ENCODE data around the gene KHSRP. TPM values are rescaled to one million over a fixed set of nuclear protein-coding genes. Genes with fewer than 3 reads are reported as not detected.

The KHSRP gene
- total RNA-seq, 1 donor from 2014 or later: 175 TPM

GRCh38 chr19:6424939-6425731 lies 524 bp upstream of the KHSRP start:
- no peaks in the 10 kb centered on the region for H3K36me3 ChIP-seq (ENCODE audit: control insufficient read depth, insufficient read depth, low read length)
- peaks cover 5% of the 10 kb centered on the region for H3K27me3 ChIP-seq (ENCODE audit: control insufficient read depth, insufficient read depth, low read length)
- TF ChIP-seq, protein P1, sequence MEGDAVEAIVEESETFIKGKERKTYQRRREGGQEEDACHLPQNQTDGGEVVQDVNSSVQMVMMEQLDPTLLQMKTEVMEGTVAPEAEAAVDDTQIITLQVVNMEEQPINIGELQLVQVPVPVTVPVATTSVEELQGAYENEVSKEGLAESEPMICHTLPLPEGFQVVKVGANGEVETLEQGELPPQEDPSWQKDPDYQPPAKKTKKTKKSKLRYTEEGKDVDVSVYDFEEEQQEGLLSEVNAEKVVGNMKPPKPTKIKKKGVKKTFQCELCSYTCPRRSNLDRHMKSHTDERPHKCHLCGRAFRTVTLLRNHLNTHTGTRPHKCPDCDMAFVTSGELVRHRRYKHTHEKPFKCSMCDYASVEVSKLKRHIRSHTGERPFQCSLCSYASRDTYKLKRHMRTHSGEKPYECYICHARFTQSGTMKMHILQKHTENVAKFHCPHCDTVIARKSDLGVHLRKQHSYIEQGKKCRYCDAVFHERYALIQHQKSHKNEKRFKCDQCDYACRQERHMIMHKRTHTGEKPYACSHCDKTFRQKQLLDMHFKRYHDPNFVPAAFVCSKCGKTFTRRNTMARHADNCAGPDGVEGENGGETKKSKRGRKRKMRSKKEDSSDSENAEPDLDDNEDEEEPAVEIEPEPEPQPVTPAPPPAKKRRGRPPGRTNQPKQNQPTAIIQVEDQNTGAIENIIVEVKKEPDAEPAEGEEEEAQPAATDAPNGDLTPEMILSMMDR (IDR thresholded peaks at IDR 0.05; ENCODE audit: insufficient read depth, low read length, poor library complexity, severe bottlenecking): no peak
- peak; percentile 99 for DNase-seq (ENCODE audit: low read depth)
- no peak overlapping the region for H3K4me3 ChIP-seq (ENCODE audit: low read depth, low read length)

DNA sequence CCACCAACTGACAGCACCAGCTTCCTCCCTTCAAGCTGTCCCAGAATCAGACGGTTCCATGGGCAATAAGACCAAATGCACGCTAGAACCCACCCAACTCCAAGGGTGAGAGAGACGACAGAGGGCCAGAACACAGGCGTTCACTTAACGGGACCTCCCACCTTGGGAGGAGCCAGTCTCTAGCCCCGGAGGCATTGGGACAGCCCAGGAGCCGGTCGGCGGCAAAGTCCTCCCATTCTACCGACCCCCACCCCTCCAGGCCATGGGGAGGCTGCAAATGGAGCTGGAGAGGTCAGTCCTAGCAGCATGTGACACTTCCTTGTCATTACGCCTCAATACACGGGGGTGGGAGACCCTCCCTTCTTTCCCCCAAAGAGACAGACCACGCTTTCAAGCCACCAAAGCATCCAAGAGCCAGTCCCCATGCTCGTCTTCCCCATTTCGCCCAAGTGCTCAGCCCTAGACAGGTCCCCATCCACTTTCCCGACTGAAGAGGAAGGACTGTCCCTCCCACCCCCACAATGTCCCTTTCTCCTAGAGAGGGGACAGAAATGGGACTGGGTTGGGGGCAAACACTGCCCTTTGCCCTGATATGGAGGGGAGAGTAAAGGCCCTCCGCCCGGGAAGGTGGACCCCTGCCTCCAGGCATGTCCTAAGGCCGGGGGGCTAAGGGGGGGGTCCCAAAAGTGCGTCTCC lies 964 bp downstream of the KHSRP start:
- H3K4me3 ChIP-seq (ENCODE audit: low read depth, low read length): peak overlapping the region; percentile 66
- no peak for DNase-seq (ENCODE audit: low read depth)
- H3K27me3 ChIP-seq (ENCODE audit: control insufficient read depth, insufficient read depth, low read length): no peaks in the 10 kb centered on the region
- TF ChIP-seq, protein P1 (IDR thresholded peaks at IDR 0.05; ENCODE audit: insufficient read depth, low read length, poor library complexity, severe bottlenecking): no peak
- H3K36me3 ChIP-seq (ENCODE audit: control insufficient read depth, insufficient read depth, low read length): no peaks in the 10 kb centered on the region

DNA sequence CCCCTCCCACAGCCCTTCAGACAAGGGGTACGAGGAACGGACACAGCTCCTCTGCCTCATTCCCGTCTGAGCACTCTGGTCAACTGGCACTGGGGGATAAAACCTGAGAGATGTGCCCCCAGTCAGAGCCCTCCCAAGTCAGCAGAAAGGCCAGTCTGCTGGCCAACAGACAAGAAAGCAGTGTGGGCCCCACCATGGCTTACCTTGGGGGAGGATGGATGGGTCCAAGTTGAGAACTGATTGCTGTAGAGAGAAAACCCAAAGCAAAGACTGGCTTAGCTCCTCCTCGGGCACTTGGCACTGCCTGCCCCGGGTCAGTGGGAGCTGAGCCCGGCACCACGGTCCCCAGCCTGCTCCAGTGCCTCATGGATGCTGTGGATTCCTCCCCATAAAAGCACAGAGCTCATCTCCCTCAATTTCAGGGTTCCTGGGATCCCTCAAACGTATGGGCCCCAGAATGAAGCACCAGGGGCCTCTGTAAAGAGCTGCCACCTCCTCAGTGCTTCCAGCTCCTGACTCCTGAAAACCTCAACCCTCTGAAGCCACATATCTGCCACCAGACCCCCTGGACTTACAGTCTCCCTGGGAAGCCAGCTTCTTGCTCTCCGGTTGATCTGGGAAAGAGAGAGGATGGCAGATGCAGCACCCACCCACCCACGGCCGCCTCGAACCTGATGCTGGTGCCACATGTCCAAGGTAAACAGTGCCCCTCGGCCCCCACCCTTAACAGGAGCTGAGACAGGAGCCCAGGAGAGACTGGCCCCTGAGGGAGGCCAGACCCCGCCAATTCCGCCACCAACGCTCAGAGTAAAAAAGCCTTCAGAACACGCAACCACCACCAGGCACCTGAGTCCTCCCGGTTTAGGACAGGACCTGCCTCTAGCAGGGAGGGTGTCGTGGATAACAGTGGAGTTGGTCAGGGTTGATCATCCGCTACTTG lies 3.3 kb downstream of the KHSRP start:
- Histone ChIP-seq H3K27me3 (ENCODE audit: control insufficient read depth, insufficient read depth, low read length) (no peaks in the 10 kb centered on the region), H3K4me3 (ENCODE audit: low read depth, low read length) (no peak overlapping the region), H3K36me3 (ENCODE audit: control insufficient read depth, insufficient read depth, low read length) (no peaks in the 10 kb centered on the region)
- TF ChIP-seq, protein P1 (IDR thresholded peaks at IDR 0.05; ENCODE audit: insufficient read depth, low read length, poor library complexity, severe bottlenecking): no peak
- DNase-seq (ENCODE audit: low read depth): no peak

GRCh38 chr19:6418562-6418932 lies 6.1 kb downstream of the KHSRP start:
- Histone ChIP-seq H3K27me3 (ENCODE audit: control insufficient read depth, insufficient read depth, low read length) (no peaks in the 10 kb centered on the region), H3K36me3 (ENCODE audit: control insufficient read depth, insufficient read depth, low read length) (peaks cover 4% of the 10 kb centered on the region)
- TF ChIP-seq, protein P1 (IDR thresholded peaks at IDR 0.05; ENCODE audit: insufficient read depth, low read length, poor library complexity, severe bottlenecking): no peak

GRCh38 chr19:6417713-6418561 lies 6.7 kb downstream of the KHSRP start:
- Histone ChIP-seq H3K27me3 (ENCODE audit: control insufficient read depth, insufficient read depth, low read length) (no peaks in the 10 kb centered on the region), H3K4me3 (ENCODE audit: low read depth, low read length) (no peak overlapping the region), H3K36me3 (ENCODE audit: control insufficient read depth, insufficient read depth, low read length) (peaks cover 4% of the 10 kb centered on the region)
- no peak for DNase-seq (ENCODE audit: low read depth)
- TF ChIP-seq, protein P1 (IDR thresholded peaks at IDR 0.05; ENCODE audit: insufficient read depth, low read length, poor library complexity, severe bottlenecking): peak; percentile 59

More at GRCh38 chr19:6418562-6418932, 6.1 kb downstream of the KHSRP start:
- DNase-seq (ENCODE audit: low read depth): no peak
- no peak overlapping the region for H3K4me3 ChIP-seq (ENCODE audit: low read depth, low read length)
